ENCODE results near the gene ZBTB7C.

- TF ChIP-seq BHLHE40 (IDR thresholded peaks at IDR 0.05; ENCODE audit: borderline replicate concordance) (no peak), SP1 (IDR thresholded peaks at IDR 0.05) (no peak)
Measured at GRCh38 chr18:48419277-48420022, 10.3 kb upstream of the ZBTB7C start.
